H9 (cell line): ENCODE results near the gene CTPS1. TPM values are rescaled to one million over a fixed set of nuclear protein-coding genes. Genes with fewer than 3 reads are reported as not detected.

Experiments
- DNase-seq: peaks from one replicate; pipeline ENCODE4 v3.0.0-alpha.2; 2017
- H2AFZ ChIP-seq: one replicate; pipeline ENCODE4 v1.6.1; 2013; ENCODE audit warnings: mild to moderate bottlenecking, low read length, control low read depth, moderate library complexity
- H2AK5ac ChIP-seq: 2 replicates; pipeline ENCODE4 v1.6.1; 2013; ENCODE audit warnings: low read length, control low read depth, mixed read lengths; ENCODE audit not compliant: insufficient read length
- H2BK120ac ChIP-seq: one replicate; pipeline ENCODE4 v1.6.1; 2013; ENCODE audit warnings: low read depth, mild to moderate bottlenecking, low read length, control low read depth, inconsistent platforms; ENCODE audit not compliant: poor library complexity, severe bottlenecking
- H2BK12ac ChIP-seq: 2 replicates; pipeline ENCODE4 v1.6.1; 2013; ENCODE audit warnings: low read length, control low read depth, mixed read lengths, low read depth; ENCODE audit not compliant: insufficient read length
- H2BK15ac ChIP-seq: 2 replicates; pipeline ENCODE4 v1.6.1; 2013; ENCODE audit warnings: low read depth, low read length, control low read depth
- H2BK20ac ChIP-seq: one replicate; pipeline ENCODE4 v1.6.1; 2013; ENCODE audit warnings: low read depth, mild to moderate bottlenecking, low read length, control low read depth, inconsistent platforms; ENCODE audit not compliant: poor library complexity, severe bottlenecking
- H2BK5ac ChIP-seq: 2 replicates; pipeline ENCODE4 v1.6.1; 2013; ENCODE audit warnings: low read length, control low read depth, mixed read lengths; ENCODE audit not compliant: insufficient read length
- H3K14ac ChIP-seq: 2 replicates; pipeline ENCODE4 v1.6.1; 2013; ENCODE audit warnings: low read length, control low read depth; ENCODE audit not compliant: insufficient read depth
- H3K18ac ChIP-seq: 2 replicates; pipeline ENCODE4 v1.6.1; 2013; ENCODE audit warnings: low read depth, mild to moderate bottlenecking, mixed read lengths, low read length, control low read depth; ENCODE audit not compliant: insufficient read length
- H3K23ac ChIP-seq: 2 replicates; pipeline ENCODE4 v1.6.1; 2013; ENCODE audit warnings: low read length, control low read depth, mixed read lengths, low read depth; ENCODE audit not compliant: insufficient read length
- H3K23me2 ChIP-seq: 2 replicates; pipeline ENCODE4 v1.6.1; 2013; ENCODE audit warnings: low read depth, mild to moderate bottlenecking, mixed read lengths, low read length, control low read depth; ENCODE audit not compliant: insufficient read length, poor library complexity, severe bottlenecking
- H3K27ac ChIP-seq: 2 replicates; pipeline ENCODE4 v1.5.1; 2013; ENCODE audit warnings: low read length, control low read depth, mixed read lengths, low read depth; ENCODE audit not compliant: insufficient read length
- H3K27me3 ChIP-seq: 2 replicates; pipeline ENCODE4 v1.6.1; 2013; ENCODE audit warnings: low read length, control low read depth, inconsistent platforms; ENCODE audit not compliant: insufficient read depth
- H3K4ac ChIP-seq: 2 replicates; pipeline ENCODE4 v1.6.1; 2013; ENCODE audit warnings: low read depth, mild to moderate bottlenecking, control low read depth, inconsistent platforms, low read length, moderate library complexity
- H3K4me1 ChIP-seq: 2 replicates; pipeline ENCODE4 v1.6.1; 2013; ENCODE audit warnings: low read length, control low read depth, inconsistent platforms; ENCODE audit not compliant: insufficient read depth
- H3K4me2 ChIP-seq: 2 replicates; pipeline ENCODE4 v1.6.1; 2013; ENCODE audit warnings: low read length, control low read depth, mixed read lengths; ENCODE audit not compliant: insufficient read length, insufficient read depth
- H3K56ac ChIP-seq: 2 replicates; pipeline ENCODE4 v1.6.1; 2013; ENCODE audit warnings: low read depth, mild to moderate bottlenecking, mixed read lengths, low read length, control low read depth; ENCODE audit not compliant: insufficient read length
- H3K79me1 ChIP-seq: 2 replicates; pipeline ENCODE4 v1.6.1; 2013; ENCODE audit warnings: low read depth, mild to moderate bottlenecking, moderate library complexity, low read length, control low read depth, inconsistent platforms; ENCODE audit not compliant: insufficient read depth, poor library complexity, severe bottlenecking
- H3K79me2 ChIP-seq: 2 replicates; pipeline ENCODE4 v1.6.1; 2013; ENCODE audit warnings: low read length, control low read depth, inconsistent platforms; ENCODE audit not compliant: insufficient read depth
- H3K9ac ChIP-seq: 2 replicates; pipeline ENCODE4 v1.6.1; 2013; ENCODE audit warnings: low read length, control low read depth, mixed read lengths; ENCODE audit not compliant: insufficient read length; ENCODE audit errors: extremely low read depth
- H3K9me3 ChIP-seq: one replicate; pipeline ENCODE4 v1.6.1; 2013; ENCODE audit warnings: low read depth, low read length, inconsistent platforms; ENCODE audit not compliant: control insufficient read depth
- H3T11ph ChIP-seq: one replicate; pipeline ENCODE4 v1.6.1; 2013; ENCODE audit warnings: mild to moderate bottlenecking, low read length, control low read depth, inconsistent platforms
- H4K20me1 ChIP-seq: one replicate; pipeline ENCODE4 v1.6.1; 2013; ENCODE audit not compliant: control insufficient read depth, insufficient read length, insufficient read depth
- H4K5ac ChIP-seq: 2 replicates; pipeline ENCODE4 v1.6.1; 2013; ENCODE audit warnings: low read depth, mild to moderate bottlenecking, mixed read lengths, low read length, control low read depth; ENCODE audit not compliant: insufficient read length
- H4K8ac ChIP-seq: replicated peaks from 2 replicates; pipeline ENCODE4 v1.6.1; 2013; ENCODE audit warnings: low read length, control low read depth, mixed read lengths, low read depth; ENCODE audit not compliant: insufficient read length
- H4K91ac ChIP-seq: 2 replicates; pipeline ENCODE4 v1.6.1; 2013; ENCODE audit warnings: low read depth, mild to moderate bottlenecking, moderate library complexity, mixed read lengths, low read length, control low read depth; ENCODE audit not compliant: insufficient read length
- H3K27ac Mint-ChIP-seq, 3 experiments: 2 replicates in 2 of 3; 3 replicates in 1 of 3; pipeline ENCODE4 v1.8.0; 2020 to 2021; ENCODE audit warnings: mixed read lengths in 3 of 3, mild to moderate bottlenecking in 1 of 3, moderate library complexity in 1 of 3
- H3K27me3 Mint-ChIP-seq: 2 replicates; pipeline ENCODE4 v1.8.0; 2021; ENCODE audit warnings: low read depth, mild to moderate bottlenecking, moderate library complexity, mixed read lengths
- H3K36me3 Mint-ChIP-seq, 3 experiments: 2 replicates in 2 of 3; 3 replicates in 1 of 3; pipeline ENCODE4 v1.8.0; 2020 to 2021; ENCODE audit warnings: low read depth in 3 of 3, mixed read lengths in 3 of 3; ENCODE audit not compliant: insufficient read depth in 1 of 3
- H3K4me1 Mint-ChIP-seq, 2 experiments: 2 replicates each; pipeline ENCODE4 v1.8.0; 2020; ENCODE audit warnings: mixed read lengths in 2 of 2
- H3K4me3 Mint-ChIP-seq, 2 experiments: 2 replicates in 1 of 2; 3 replicates in 1 of 2; pipeline ENCODE4 v1.8.0; 2020 to 2021; ENCODE audit warnings: mild to moderate bottlenecking in 2 of 2, mixed read lengths in 2 of 2, moderate library complexity in 1 of 2
- H3K9me3 Mint-ChIP-seq, 2 experiments: 2 replicates in 1 of 2; 3 replicates in 1 of 2; pipeline ENCODE4 v1.8.0; 2020; ENCODE audit warnings: mild to moderate bottlenecking in 2 of 2, mixed read lengths in 2 of 2, moderate library complexity in 1 of 2
- CTCF ChIP-seq: fragments of 200-600 bp; sonication (generic); conservative IDR thresholded peaks from 3 replicates; pipeline ENCODE4 v1.8.0; 2021; ENCODE audit warnings: antibody characterized with exemption, mild to moderate bottlenecking
- WGBS: extraction: QIAGEN DNeasy Blood & Tissue Kit; methylation state at CpG from one replicate; pipeline ENCODE4 v1.1.7; 2013; ENCODE audit warnings: missing lambda C conversion rate, low lambda C conversion rate, mixed read lengths; ENCODE audit not compliant: insufficient read length; ENCODE audit errors: extremely low coverage; 5-methylcytosine and 5-hydroxymethylcytosine counted together
- total RNA-seq: library from RNA; stranded (reverse); gene quantifications from 2 replicates; pipeline ENCODE4 v1.2.1, GENCODE V29; 2021

Gene CTPS1
- total RNA-seq, 1 experiment from 2014 or later: 105 TPM

DNA sequence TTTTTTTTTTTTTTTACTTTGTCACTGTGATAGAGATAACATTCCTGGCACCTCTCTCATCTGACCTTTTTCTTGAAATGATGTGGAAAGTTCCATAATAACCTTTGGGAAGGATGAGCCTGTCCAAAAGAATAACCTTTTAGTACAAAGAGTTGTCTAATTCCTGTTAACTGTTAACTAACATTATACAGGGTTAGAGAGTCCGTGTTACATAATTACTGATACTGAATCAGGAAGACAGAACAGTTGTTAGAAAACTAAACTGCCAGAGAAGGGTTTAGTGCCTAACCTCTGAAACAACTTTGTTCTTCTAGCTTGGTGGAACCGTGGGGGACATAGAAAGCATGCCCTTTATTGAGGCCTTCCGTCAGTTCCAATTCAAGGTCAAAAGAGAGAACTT, 8.8 kb downstream of the CTPS1 start:
- no peaks in the 10 kb centered on the region for H3K23me2 ChIP-seq
- Mint-ChIP-seq H3K4me1 (no peaks in the 10 kb centered on the region), H3K36me3 (peaks cover 68 to 100% (median 94%) of the 10 kb centered on the region in 3 experiments; a peak in 6 of 7 replicates), H3K9me3 (no peaks in the 10 kb centered on the region), H3K4me3 (no peak overlapping the region), H3K27ac (0 out of 7 replicates have a peak overlapping the region, but pooled peaks of 1 of the 3 experiments have one; percentile 51), H3K27me3 (no peaks in the 10 kb centered on the region)
- WGBS: no CpG with 5 or more reads among the region's 3 CpGs
- no peaks in the 10 kb centered on the region for H4K20me1 ChIP-seq
- H3K4me1 ChIP-seq: no peaks in the 10 kb centered on the region
- H2BK120ac ChIP-seq: no peak overlapping the region
- no peak overlapping the region for H3K14ac ChIP-seq
- no peak overlapping the region for H2BK20ac ChIP-seq
- H3K79me1 ChIP-seq: no peaks in the 10 kb centered on the region
- H4K8ac ChIP-seq: no peak overlapping the region
- no peak for TF ChIP-seq CTCF
- no peak for DNase-seq
- no peak overlapping the region for H3T11ph ChIP-seq
- no peak overlapping the region for H2BK12ac ChIP-seq
- no peak overlapping the region for H3K56ac ChIP-seq
- no peaks in the 10 kb centered on the region for H3K79me2 ChIP-seq
- H3K9ac ChIP-seq: no peak overlapping the region
- no peak overlapping the region for H4K5ac ChIP-seq
- H3K18ac ChIP-seq: no peak overlapping the region
- no peak overlapping the region for H3K4me2 ChIP-seq
- H2BK15ac ChIP-seq: no peak overlapping the region
- no peak overlapping the region for H4K91ac ChIP-seq
- no peak overlapping the region for H2BK5ac ChIP-seq
- no peaks in the 10 kb centered on the region for H3K9me3 ChIP-seq
- no peak overlapping the region for H2AFZ ChIP-seq
- no peak overlapping the region for H3K23ac ChIP-seq
- no peak overlapping the region for H3K27ac ChIP-seq
- H3K4ac ChIP-seq: no peak overlapping the region
- no peaks in the 10 kb centered on the region for H3K27me3 ChIP-seq
- no peak overlapping the region for H2AK5ac ChIP-seq
